Retina (tissue), 1 donor: Measurements from ENCODE around the gene MRM1.

ENCODE experiments used
- DNase-seq: peaks from one replicate; pipeline ENCODE4 v3.0.0-alpha.2; 2016

The MRM1 gene

GRCh38 chr17:36601303-36602029, at the start of gene MRM1:
Gene MRM1 (plus strand): TSS chr17:36601583. CDS start chr17:36601811, 228 bp downstream.
- peak; percentile 97 for DNase-seq

- DNase-seq, result no peak
Measured at GRCh38 chr17:36553459-36553858, 47.9 kb upstream of the MRM1 start.

- no peak for DNase-seq
Measured at GRCh38 chr17:36566081-36566480, 35.3 kb upstream of the MRM1 start.

GRCh38 chr17:36575028-36575427, 26.4 kb upstream of the MRM1 start:
- no peak for DNase-seq

GRCh38 chr17:36576793-36577192, 24.6 kb upstream of the MRM1 start:
- no peak for DNase-seq

GRCh38 chr17:36578671-36579070, 22.7 kb upstream of the MRM1 start:
- DNase-seq, result no peak

GRCh38 chr17:36583787-36584186, 17.6 kb upstream of the MRM1 start:
- DNase-seq, result no peak

GRCh38 chr17:36586138-36586537, 15.2 kb upstream of the MRM1 start:
- no peak for DNase-seq

- DNase-seq, result no peak
Measured at GRCh38 chr17:36590082-36590481, 11.3 kb upstream of the MRM1 start.

GRCh38 chr17:36591434-36592315, 9.7 kb upstream of the MRM1 start, which contains the start of gene DHRS11:
Gene DHRS11 (plus strand): TSS chr17:36591879. CDS start chr17:36592010, 131 bp downstream.
- peak; percentile 80 for DNase-seq

GRCh38 chr17:36592316-36592715, 9.1 kb upstream of the MRM1 start:
- peak; percentile 56 for DNase-seq

GRCh38 chr17:36592716-36593321, 8.6 kb upstream of the MRM1 start:
- no peak for DNase-seq

GRCh38 chr17:36593656-36594316, 7.6 kb upstream of the MRM1 start:
- no peak for DNase-seq

- DNase-seq, result no peak
Measured at GRCh38 chr17:36594626-36595401, 6.6 kb upstream of the MRM1 start.

- DNase-seq, result no peak
Measured at GRCh38 chr17:36597226-36597625, 4.2 kb upstream of the MRM1 start.

GRCh38 chr17:36597866-36598777, 3.3 kb upstream of the MRM1 start:
- no peak for DNase-seq

- no peak for DNase-seq
Measured at GRCh38 chr17:36598951-36599401, 2.4 kb upstream of the MRM1 start.

GRCh38 chr17:36599546-36600250, 1.7 kb upstream of the MRM1 start:
- DNase-seq, result no peak

- DNase-seq, result no peak
Measured at GRCh38 chr17:36600465-36600864, 918 bp upstream of the MRM1 start.

- no peak for DNase-seq
Measured at GRCh38 chr17:36600936-36601302, 464 bp upstream of the MRM1 start.
